Epithelial cell of prostate (primary cell): ENCODE measurements around the gene DNAJB13.

Experiments used
- DNase-seq: peaks from one replicate; pipeline ENCODE4 v3.0.0-alpha.2; 2011; ENCODE audit warnings: low read depth, low spot score
- H3K27ac ChIP-seq: fragments of 450-650 bp; 2 replicates; pipeline ENCODE4 v1.5.1; 2017; ENCODE audit warnings: mild to moderate bottlenecking

Gene DNAJB13

DNA sequence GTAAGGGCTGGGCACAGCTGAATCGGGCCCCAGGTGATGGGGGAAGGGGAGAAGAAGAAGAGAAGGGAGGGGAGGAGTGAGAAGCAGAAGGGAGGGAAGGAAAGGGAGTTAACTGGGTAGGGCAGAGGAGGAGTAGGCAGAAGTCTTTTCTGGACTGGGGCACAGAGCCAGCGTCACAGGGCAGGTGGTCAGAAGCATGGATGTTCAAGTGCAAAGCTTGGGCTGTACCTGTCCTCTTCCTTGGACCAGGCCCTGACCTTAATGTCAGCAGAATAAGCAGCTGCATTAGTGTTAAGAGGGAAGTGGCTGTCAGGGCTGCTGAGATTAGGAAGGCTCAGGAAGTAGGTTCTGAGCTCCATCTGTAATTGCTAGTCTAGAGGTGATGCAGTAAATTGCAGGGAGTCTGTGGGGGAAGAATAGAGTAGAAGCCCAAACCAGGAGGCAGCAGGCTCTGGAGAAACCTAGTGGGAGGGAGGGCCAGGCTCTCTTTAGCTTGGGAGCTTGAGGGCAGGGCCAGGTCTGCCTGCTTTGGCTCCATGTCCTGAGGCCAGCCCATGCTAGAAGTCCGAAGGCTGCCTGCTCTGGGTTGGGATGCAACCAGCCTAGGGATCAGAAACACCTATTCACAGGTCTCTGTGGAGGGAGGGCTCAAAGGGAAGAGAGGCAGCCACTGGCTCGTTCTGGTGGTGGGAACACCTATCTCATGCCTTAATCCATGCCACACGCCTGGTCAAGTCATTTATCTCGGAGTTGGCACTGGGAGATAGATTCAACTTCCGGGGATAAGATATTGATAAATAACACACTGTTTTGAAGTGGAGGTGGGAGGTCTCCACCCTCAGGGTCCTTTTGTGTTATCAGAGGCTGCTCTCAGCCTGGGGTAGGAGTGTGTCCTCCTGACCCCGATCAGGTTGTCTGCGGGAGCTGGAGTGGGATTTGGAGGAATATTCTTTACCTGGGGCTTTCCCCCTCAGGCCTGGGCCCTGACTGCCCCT lies 59.8 kb downstream of the DNAJB13 start:
- DNase-seq, result no peak
- no peak overlapping the region for H3K27ac ChIP-seq

DNA sequence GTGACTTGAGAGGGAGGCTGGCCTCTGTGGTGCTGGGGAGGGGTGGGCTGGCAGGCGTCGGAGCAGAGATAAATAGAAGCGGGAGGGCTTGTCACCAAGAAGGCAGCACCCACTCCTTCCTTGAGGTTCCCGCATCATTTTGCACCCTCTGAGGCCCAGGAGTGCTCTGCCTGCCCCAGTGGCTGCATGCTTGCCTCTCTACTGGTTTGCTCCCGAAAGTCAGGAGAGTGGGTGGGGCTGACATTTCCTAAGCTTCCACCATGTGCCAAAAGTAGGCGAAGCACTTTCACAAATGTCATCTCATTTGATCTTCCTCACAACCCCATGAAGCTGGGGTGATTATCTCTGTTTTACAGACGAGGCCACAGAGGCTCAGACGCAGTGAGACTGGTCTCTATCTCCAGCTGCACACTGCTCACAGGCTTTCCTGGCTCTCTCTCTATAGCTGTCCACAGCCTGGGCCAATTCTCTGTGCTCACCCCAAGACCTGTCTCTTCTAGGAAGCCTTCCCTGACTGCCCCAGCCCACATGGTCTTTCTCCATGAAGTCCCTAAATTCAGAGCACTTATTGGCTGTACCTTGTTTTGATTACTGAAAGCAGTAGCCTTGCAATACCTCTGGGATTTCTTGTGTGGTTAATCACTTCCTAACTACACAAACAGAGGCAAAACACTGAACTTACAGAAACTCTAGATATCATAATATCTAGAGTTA lies 60.7 kb downstream of the DNAJB13 start:
- no peak overlapping the region for H3K27ac ChIP-seq
- DNase-seq, result no peak

DNA sequence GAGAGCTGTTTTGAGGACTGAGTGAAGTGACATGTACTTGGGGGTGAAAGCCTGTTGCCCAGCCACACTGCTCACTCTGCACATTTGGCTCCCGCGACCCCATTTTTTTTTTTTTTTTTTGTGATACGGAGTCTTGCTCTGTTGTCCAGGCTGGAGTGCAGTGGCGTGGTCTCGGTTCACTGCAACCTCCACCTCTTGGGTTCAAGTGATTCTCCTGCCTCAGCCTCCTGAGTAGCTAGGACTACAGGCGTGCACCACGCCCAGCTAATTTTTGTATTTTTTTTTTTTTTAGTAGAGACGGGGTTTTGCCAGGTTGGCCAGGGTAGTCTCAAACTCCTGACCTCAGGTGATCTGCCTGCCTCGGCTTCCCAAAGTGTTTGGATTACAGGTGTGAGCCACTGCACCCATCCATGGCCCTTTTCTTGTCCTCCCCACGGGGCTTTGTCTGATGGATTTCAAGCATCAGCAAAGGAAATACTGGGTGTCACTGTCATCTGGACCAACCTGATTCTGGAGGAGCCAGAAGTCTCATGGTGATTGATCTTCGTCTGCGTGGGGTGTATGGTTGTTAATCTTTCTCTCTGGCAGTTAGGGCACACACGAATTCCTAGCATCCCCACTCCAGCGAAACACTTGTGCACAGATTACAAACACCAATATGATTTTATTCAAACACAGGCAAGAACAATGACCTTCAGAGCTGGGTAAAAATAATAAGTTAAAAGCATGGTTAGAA lies 61.4 kb downstream of the DNAJB13 start:
- no peak overlapping the region for H3K27ac ChIP-seq
- no peak for DNase-seq

DNA sequence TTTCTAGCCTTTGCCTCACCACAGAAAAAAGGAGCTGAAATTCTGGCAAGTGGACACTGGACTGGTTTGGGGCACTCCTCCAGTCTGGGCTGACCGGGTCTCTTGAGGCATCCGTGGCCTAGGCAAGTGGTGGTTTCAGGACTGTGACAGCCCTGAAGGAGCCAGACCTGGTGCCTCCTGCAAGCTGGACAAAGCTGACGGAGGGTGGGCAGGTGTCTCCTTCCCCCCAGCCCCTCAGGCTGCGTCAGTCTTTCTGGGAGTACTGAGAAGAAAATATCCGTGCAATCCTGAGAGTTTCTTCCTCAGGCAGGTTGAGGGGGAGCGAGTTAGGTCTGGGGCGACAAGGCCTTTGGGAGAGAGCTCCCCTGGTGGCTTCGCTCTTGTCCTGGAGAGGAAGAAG lies 62.3 kb downstream of the DNAJB13 start:
- no peak for DNase-seq
- no peak overlapping the region for H3K27ac ChIP-seq

DNA sequence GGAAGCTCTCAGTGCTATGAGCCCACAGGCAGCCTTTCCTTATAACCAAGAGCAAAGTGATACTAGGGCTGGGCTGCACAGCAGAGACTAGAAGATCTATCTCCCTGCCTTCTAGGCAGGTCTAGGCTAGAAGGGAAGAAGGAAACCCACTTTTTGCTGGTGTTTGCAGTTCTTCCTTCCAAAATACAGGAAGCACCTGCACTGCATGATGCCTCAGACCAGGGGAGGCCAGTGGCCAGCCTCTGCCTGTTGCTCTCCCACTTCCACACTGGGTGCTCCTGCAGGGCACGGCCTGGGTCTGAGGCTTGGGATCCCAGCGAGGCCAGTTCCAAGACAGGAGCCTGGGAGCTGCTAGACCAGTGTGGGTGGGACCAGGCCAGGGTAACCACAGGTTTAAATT lies 64.1 kb downstream of the DNAJB13 start:
- DNase-seq, result no peak
- no peak overlapping the region for H3K27ac ChIP-seq

DNA sequence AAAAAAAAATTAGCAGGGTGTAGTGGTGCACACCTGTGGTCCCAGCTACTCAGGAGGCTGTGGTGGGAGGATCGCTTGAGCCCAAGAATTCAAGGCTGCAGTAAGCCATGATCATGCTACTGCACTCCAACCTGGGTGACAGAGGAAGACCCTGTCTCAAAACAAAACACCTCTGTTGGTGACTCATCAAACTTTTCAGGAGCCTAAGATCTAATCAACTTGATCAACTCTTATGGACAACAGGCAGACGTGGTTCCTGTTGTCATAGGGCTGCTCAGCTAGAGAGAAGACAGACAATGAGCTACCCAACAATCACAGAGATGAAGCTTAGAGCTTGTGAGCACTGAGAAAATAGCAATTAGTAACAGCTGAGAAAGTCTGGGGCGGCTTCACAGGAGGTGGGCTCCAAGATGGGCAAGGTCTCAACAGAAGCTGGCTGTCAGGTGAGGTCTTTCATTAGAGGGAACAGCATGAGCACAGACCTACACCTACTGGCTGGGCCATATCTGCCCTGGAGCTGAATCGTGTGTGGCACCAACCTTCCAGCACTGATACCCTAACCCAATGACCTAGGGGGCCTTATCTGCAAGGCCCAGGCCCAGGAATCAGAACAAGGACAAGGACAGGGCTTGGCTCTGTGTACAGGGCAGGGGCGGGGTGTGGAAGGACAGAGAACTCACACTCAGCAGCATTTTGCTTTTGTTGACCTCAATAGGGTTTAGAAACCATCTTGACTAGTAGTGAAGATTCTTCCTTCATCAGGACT lies 65.3 kb downstream of the DNAJB13 start:
- no peak for DNase-seq
- no peak overlapping the region for H3K27ac ChIP-seq

DNA sequence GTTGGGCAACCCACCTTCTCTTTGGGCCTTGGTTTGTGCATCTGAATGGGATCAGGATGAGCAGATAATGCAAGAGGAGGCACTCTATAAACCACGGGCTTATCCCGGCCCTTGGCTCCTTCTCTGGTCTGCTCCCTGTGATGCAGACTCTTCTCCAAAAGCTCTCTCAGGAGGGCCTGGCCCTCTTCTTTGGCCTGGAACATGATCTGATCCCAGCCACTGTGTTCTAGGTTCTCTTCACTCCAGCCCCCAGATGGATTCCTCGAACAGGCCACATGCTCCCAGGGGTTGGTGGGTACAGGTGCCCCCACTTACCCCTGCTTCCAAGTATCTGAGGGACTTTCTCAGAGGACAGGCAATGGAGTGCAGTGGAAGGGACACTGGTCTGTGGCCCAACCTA lies 66.8 kb downstream of the DNAJB13 start:
- DNase-seq, result no peak
- no peak overlapping the region for H3K27ac ChIP-seq

DNA sequence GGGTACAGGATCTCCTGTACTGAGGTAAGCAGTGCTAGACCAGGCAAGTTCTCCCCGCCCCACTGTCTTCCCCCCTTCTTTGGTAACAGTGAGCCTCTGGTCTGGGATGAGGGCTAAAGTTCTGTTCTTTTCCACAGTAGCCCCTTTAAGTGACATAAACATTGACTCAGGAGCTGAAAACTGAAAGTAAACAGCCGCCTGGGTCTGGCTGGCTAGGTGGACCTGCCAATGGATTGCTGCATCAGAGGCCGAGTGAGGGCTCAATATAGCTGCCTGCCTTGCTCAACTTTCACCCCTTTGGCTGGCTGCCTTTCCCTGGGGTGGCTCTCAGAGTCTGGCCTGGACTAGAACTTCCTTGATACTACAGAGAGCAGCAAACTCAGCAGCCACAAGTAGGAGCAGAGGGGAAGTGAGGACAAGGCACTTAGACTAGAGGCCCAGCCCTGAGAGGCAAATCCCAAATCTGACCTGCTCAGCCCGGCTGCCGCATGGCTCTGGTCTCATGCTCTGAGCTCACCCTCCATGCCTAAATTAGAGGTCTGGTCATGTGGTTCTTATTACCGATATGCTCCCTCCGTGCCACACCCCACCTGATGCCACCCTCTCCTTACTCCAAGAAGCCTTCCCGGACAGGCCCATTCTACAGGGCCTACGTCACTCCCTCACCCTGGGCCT lies 67.6 kb downstream of the DNAJB13 start:
- no peak for DNase-seq
- peak overlapping the region; percentile 5 for H3K27ac ChIP-seq

DNA sequence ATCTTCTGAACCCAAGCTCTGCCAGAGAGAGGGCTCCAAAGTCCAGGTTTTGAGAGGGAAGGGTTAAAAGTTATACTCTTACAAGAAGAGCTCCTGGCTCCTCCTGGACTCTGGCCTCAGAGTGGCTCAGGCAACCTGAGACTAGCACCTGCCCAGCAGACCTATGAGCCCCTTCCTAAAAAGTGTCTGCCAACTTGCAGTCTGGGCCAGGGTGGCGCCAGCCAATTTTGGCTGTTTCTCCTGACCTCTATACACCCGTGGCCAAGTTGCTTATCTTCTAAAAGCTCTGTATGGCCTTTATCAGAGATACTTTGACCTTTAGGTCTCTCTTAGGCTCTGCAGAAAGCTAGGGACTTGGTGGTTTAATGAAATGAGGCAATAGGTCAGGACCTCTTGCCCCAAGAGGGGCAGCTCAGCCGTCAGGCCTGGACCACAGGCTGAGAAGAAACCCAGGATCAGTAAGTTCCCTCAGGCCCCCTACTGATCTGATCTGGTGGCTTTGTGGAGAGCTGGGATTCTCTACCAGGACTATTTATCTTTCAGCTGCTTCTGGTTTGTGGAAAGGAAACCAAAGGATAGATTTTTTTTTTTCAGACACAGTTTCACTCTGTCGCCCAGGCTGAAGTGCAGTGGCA lies 68.4 kb downstream of the DNAJB13 start:
- H3K27ac ChIP-seq, result peak overlapping the region; percentile 9
- DNase-seq, result no peak

DNA sequence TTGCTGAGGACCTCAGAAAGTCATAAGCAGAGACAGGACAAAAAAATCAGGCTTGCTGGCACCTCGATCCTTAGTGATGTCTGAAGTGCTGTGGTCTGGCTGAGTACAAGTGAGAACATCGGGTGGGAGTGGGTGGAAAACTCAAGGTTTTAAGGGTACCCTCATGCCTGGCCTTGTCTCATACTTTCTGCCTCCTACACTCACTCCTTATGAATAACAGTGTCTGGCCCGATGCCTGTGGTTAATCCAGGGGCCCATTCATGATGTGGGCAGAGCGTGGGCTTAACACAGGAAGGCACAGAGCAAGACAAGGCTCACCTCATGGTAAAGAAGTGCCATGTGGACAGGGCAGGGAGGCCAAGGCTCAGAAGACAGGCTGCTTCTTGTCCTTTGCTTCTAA lies 69.0 kb downstream of the DNAJB13 start:
- peak overlapping the region; percentile 9 for H3K27ac ChIP-seq
- DNase-seq, result no peak
